Fibroblast of lung (primary cell): ENCODE data around the gene RAB30.

Source experiments
- EZH2 ChIP-seq: IDR thresholded peaks from 2 replicates; pipeline ENCODE4 v1.5.1; 2012; ENCODE audit warnings: low read length, control low read depth, mild to moderate bottlenecking; ENCODE audit errors: missing control alignments
- TF ChIP-seq, protein P1 (sequence below), 2 donors: IDR thresholded peaks in 1 of 2; conservative IDR thresholded peaks in 1 of 2; 1 replicate in 1 of 2; 2 replicates in 1 of 2; pipeline ENCODE4 v1.5.1; 2011 to 2012; ENCODE audit warnings: low read length in 2 of 2, control low read depth in 1 of 2, inconsistent platforms in 1 of 2, low read depth in 1 of 2, mild to moderate bottlenecking in 1 of 2

DNA sequence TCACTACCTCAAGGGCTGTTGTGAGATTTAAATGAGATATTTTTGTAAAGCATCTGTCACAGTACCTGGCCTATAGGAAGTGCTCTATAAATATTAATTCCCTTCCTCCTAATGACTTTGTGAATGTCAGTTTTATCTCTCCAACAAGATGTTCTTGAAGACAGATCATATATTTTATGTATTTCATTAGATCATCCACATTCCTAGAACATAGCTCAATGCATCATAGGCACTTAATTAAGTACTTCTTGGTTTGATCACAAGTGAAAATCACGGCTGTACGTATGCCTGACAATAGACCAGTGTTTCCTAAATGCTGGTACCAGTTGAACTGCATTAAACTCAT is 49.9 kb downstream of the RAB30 start:
- TF ChIP-seq EZH2, result no peak
- TF ChIP-seq, protein P1, sequence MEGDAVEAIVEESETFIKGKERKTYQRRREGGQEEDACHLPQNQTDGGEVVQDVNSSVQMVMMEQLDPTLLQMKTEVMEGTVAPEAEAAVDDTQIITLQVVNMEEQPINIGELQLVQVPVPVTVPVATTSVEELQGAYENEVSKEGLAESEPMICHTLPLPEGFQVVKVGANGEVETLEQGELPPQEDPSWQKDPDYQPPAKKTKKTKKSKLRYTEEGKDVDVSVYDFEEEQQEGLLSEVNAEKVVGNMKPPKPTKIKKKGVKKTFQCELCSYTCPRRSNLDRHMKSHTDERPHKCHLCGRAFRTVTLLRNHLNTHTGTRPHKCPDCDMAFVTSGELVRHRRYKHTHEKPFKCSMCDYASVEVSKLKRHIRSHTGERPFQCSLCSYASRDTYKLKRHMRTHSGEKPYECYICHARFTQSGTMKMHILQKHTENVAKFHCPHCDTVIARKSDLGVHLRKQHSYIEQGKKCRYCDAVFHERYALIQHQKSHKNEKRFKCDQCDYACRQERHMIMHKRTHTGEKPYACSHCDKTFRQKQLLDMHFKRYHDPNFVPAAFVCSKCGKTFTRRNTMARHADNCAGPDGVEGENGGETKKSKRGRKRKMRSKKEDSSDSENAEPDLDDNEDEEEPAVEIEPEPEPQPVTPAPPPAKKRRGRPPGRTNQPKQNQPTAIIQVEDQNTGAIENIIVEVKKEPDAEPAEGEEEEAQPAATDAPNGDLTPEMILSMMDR (conservative IDR thresholded peaks at IDR 0.05 in 1 of 2, IDR thresholded peaks at IDR 0.05 in 1 of 2; ENCODE audit: low read depth in 1 of 2, low read length in 2 of 2), result no peak
